ENCODE data around the gene GALC.

- TF ChIP-seq EZH2 (IDR thresholded peaks at IDR 0.05; ENCODE audit: borderline replicate concordance, low read depth, low read length, severe bottlenecking) (no peak), CTCF (IDR thresholded peaks at IDR 0.05; ENCODE audit: borderline replicate concordance, extremely low read depth, low read length, poor library complexity, severe bottlenecking) (no peak)
Measured at GRCh38 chr14:87967496-87967895, 25.5 kb downstream of the GALC start.

Data from DND-41 (cell line).